Gastrocnemius medialis (tissue), 4 donors: ENCODE measurements around the gene TP63. TPM values are rescaled to one million over a fixed set of nuclear protein-coding genes. Genes with fewer than 3 reads are reported as not detected.
A peak's percentile ranks its signal among the peaks of the same experiment; 100 is the strongest.
"Not testable (repeated sequence)": the region's sequence is repeated elsewhere in the genome, so short reads cannot be mapped to it uniquely, and the experiment has no call there.

Source experiments
- ATAC-seq, 2 donors: fragments of 150-250 bp; one replicate each; pipeline ENCODE4 v1.9.1; 2016
- DNase-seq, 2 donors: peaks; one replicate each; pipeline ENCODE4 v3.0.0-alpha.2; 2019
- H3K27ac ChIP-seq, 4 donors: fragments of 200-600 bp; sonication (generic); 1 replicate in 1 of 4; 2 replicates in 3 of 4; pipeline ENCODE4 v1.5.1; 2016 to 2018; ENCODE audit warnings: mild to moderate bottlenecking in 2 of 4, moderate library complexity in 1 of 4
- H3K27me3 ChIP-seq, 3 donors: fragments of 200-600 bp; sonication (generic) in 2 of 3; 1 replicate in 1 of 3; 2 replicates in 2 of 3; pipeline versions ENCODE4 v1.5.1 to v1.6.0; 2016 to 2019; ENCODE audit warnings: mild to moderate bottlenecking in 1 of 3, moderate library complexity in 1 of 3
- H3K36me3 ChIP-seq, 2 donors: fragments of 200-600 bp; sonication (generic) in 1 of 2; one replicate each; pipeline ENCODE4 v1.5.1; 2017 to 2018
- H3K4me1 ChIP-seq, 2 donors: fragments of 200-600 bp; sonication (generic) in 1 of 2; one replicate each; pipeline ENCODE4 v1.5.1; 2016 to 2017; ENCODE audit warnings: mild to moderate bottlenecking in 2 of 2
- H3K4me3 ChIP-seq, 4 donors: fragments of 200-600 bp; sonication (generic) in 3 of 4; 1 replicate in 1 of 4; 2 replicates in 3 of 4; pipeline ENCODE4 v1.5.1; 2016 to 2019; ENCODE audit warnings: mild to moderate bottlenecking in 2 of 4
- H3K9me3 ChIP-seq, 3 donors: fragments of 200-600 bp; sonication (generic) in 2 of 3; 1 replicate in 1 of 3; 2 replicates in 2 of 3; pipeline ENCODE4 v1.5.1; 2016 to 2019
- CTCF ChIP-seq, 5 experiments: fragments of 450-650 bp in 3 of 5; fragments of 200-600 bp in 2 of 5; sonication (generic) in 2 of 5; IDR thresholded peaks in 4 of 5; conservative IDR thresholded peaks in 1 of 5; 1 replicate in 4 of 5; 2 replicates in 1 of 5; pipeline ENCODE4 v1.5.1; 2016 to 2019; ENCODE audit warnings: antibody characterized with exemption in 5 of 5, mild to moderate bottlenecking in 3 of 5, moderate library complexity in 3 of 5
- POLR2A ChIP-seq, 2 donors: fragments of 450-650 bp; IDR thresholded peaks; one replicate each; pipeline ENCODE4 v1.6.1; 2017; ENCODE audit warnings: antibody characterized with exemption in 2 of 2, mild to moderate bottlenecking in 2 of 2, moderate library complexity in 2 of 2
- in situ Hi-C, 4 donors: fragments of 200-750 bp; cut with MboI; loops; one replicate each; pipeline versions ENCODE4 v1.15.0 to v1.8.0; 2017; ENCODE audit warnings: low sequenced_read_pairs in 4 of 4
- intact Hi-C: fragments of 100-400 bp; cut with DNase I; formaldehyde crosslinking; loops from one replicate; pipeline ENCODE4 v1.15.1; 2023; ENCODE audit warnings: low total_unique reads
- total RNA-seq, 4 donors: library from RNA; depleted of rRNA; stranded (reverse); fragments of >200 nt; gene quantifications; one replicate each; pipeline versions ENCODE4 v1.1.0 to v1.2.3, GENCODE V29; 2016

Gene TP63
- total RNA-seq, 4 donors from 2014 or later, result 5.2 to 38.8 (median 25.8) TPM

- H3K27me3 ChIP-seq, result no peaks in the 10 kb centered on the region
- no peak overlapping the region for H3K4me3 ChIP-seq
- DNase-seq (no peak), ATAC-seq (no peak)
- TF ChIP-seq CTCF (IDR thresholded peaks at IDR 0.05 in 4 of 5, conservative IDR thresholded peaks at IDR 0.05 in 1 of 5), result no peak
- no peak for TF ChIP-seq POLR2A (IDR thresholded peaks at IDR 0.05)
- H3K9me3 ChIP-seq, result peaks cover 0 to 6% (median 0%) of the 10 kb centered on the region in 3 donors
- no peak overlapping the region for H3K27ac ChIP-seq
- peaks cover 0 to 7% of the 10 kb centered on the region in 2 donors for H3K36me3 ChIP-seq
- in situ Hi-C loops (no loop called here), intact Hi-C loops (no loop called here)
- H3K4me1 ChIP-seq, result peaks cover 3 to 10% of the 10 kb centered on the region in 2 donors
Observed at GRCh38 chr3:189655617-189656016, 24.4 kb downstream of the TP63 start.

GRCh38 chr3:189659571-189659970 lies 28.4 kb downstream of the TP63 start:
- no peak for TF ChIP-seq CTCF (IDR thresholded peaks at IDR 0.05 in 4 of 5, conservative IDR thresholded peaks at IDR 0.05 in 1 of 5)
- no peak for TF ChIP-seq POLR2A (IDR thresholded peaks at IDR 0.05)
- peaks cover 9 to 14% of the 10 kb centered on the region in 2 donors for H3K4me1 ChIP-seq
- intact Hi-C loops (no loop called here), in situ Hi-C loops (no loop called here)
- H3K27ac ChIP-seq, result no peak overlapping the region
- peaks cover 0 to 6% (median 0%) of the 10 kb centered on the region in 3 donors for H3K9me3 ChIP-seq
- no peaks in the 10 kb centered on the region for H3K27me3 ChIP-seq
- peaks cover 0 to 7% of the 10 kb centered on the region in 2 donors for H3K36me3 ChIP-seq
- no peak for ATAC-seq
- DNase-seq, result no peak
- H3K4me3 ChIP-seq, result no peak overlapping the region

- Histone ChIP-seq H3K4me3 (no peak overlapping the region), H3K27me3 (no peaks in the 10 kb centered on the region), H3K9me3 (no peaks in the 10 kb centered on the region), H3K36me3 (no peaks in the 10 kb centered on the region), H3K4me1 (peaks cover 20 to 27% of the 10 kb centered on the region in 2 donors), H3K27ac (peak overlapping the region in 2 of 4 donors; percentile 41 to 45)
- peak; percentile 99 to 100 for ATAC-seq
- intact Hi-C loops (no loop called here), in situ Hi-C loops (no loop called here)
- peak; percentile 35 to 81 for DNase-seq
- no peak for TF ChIP-seq POLR2A (IDR thresholded peaks at IDR 0.05)
- no peak for TF ChIP-seq CTCF (IDR thresholded peaks at IDR 0.05 in 4 of 5, conservative IDR thresholded peaks at IDR 0.05 in 1 of 5)
Observed at GRCh38 chr3:189664311-189664710, 33.1 kb downstream of the TP63 start.

- H3K36me3 ChIP-seq, intact Hi-C loops, in situ Hi-C loops, H3K4me3 ChIP-seq, H3K9me3 ChIP-seq, DNase-seq, H3K27me3 ChIP-seq: not testable (repeated sequence)
- Histone ChIP-seq H3K4me1 (peaks cover 6 to 11% of the 10 kb centered on the region in 2 donors), H3K27ac (peak overlapping the region in 2 of 4 donors; percentile 28 to 38)
- peak; percentile 33 to 55 for ATAC-seq
Observed at GRCh38 chr3:189672346-189672745, 41.2 kb downstream of the TP63 start.

- peaks cover 6 to 14% of the 10 kb centered on the region in 2 donors for H3K4me1 ChIP-seq
- no peak for ATAC-seq
- H3K9me3 ChIP-seq, result no peaks in the 10 kb centered on the region
- intact Hi-C loops (no loop called here), in situ Hi-C loops (no loop called here)
- TF ChIP-seq CTCF (IDR thresholded peaks at IDR 0.05 in 4 of 5, conservative IDR thresholded peaks at IDR 0.05 in 1 of 5), result no peak
- H3K27me3 ChIP-seq, result no peaks in the 10 kb centered on the region
- H3K4me3 ChIP-seq, result no peak overlapping the region
- no peak for DNase-seq
- no peak overlapping the region for H3K27ac ChIP-seq
- no peaks in the 10 kb centered on the region for H3K36me3 ChIP-seq
Observed at GRCh38 chr3:189673535-189673934, 42.3 kb downstream of the TP63 start.
